Neural crest cell (in vitro differentiated cells): Measurements from ENCODE around the gene TRIM10. TPM values are rescaled to one million over a fixed set of nuclear protein-coding genes. Genes with fewer than 3 reads are reported as not detected.

ENCODE experiments used
- DNase-seq: peaks from one replicate; pipeline ENCODE4 v3.0.0; 2021; ENCODE audit warnings: low read depth, mixed read lengths, low spot score
- H3K27ac Mint-ChIP-seq: one replicate; pipeline ENCODE4 v1.8.0; 2021; ENCODE audit warnings: mild to moderate bottlenecking, mixed read lengths; ENCODE audit not compliant: unreplicated experiment
- H3K27me3 Mint-ChIP-seq: 2 replicates; pipeline ENCODE4 v1.8.0; 2021; ENCODE audit warnings: low read depth, mild to moderate bottlenecking, mixed read lengths
- H3K36me3 Mint-ChIP-seq: 2 replicates; pipeline ENCODE4 v1.8.0; 2021; ENCODE audit warnings: low read depth, mild to moderate bottlenecking, mixed read lengths
- H3K4me1 Mint-ChIP-seq: 2 replicates; pipeline ENCODE4 v1.8.0; 2021; ENCODE audit warnings: mixed read lengths
- H3K4me3 Mint-ChIP-seq: one replicate; pipeline ENCODE4 v1.8.0; 2021; ENCODE audit warnings: mild to moderate bottlenecking, mixed read lengths
- H3K9me3 Mint-ChIP-seq: 2 replicates; pipeline ENCODE4 v1.8.0; 2021; ENCODE audit warnings: mixed read lengths
- CTCF ChIP-seq: fragments of 200-600 bp; sonication (generic); conservative IDR thresholded peaks from 2 replicates; pipeline ENCODE4 v1.5.0; 2021; ENCODE audit warnings: antibody characterized with exemption, mild to moderate bottlenecking
- total RNA-seq: library from RNA; stranded (reverse); gene quantifications from 2 replicates; pipeline ENCODE4 v1.2.1, GENCODE V29; 2021

TRIM10 gene
- total RNA-seq, 1 donor from 2014 or later: not detected

- Mint-ChIP-seq H3K36me3 (no peaks in the 10 kb centered on the region), H3K4me1 (peaks cover 34% of the 10 kb centered on the region), H3K27ac (no peak overlapping the region), H3K27me3 (peaks cover 96% of the 10 kb centered on the region), H3K4me3 (peak overlapping the region; percentile 88), H3K9me3 (no peaks in the 10 kb centered on the region)
- no peak for DNase-seq
- TF ChIP-seq CTCF: no peak
Observed at GRCh38 chr6:30102414-30102969, 58.5 kb downstream of the TRIM10 start.

Other genes with a start within 250 kb of the TRIM10 start
- gene HLA-A, start 218.7 kb downstream of the TRIM10 start, total RNA-seq: 126 and 131 TPM in 2 replicates
- gene POLR1H, start 99.9 kb downstream of the TRIM10 start, total RNA-seq: 43.3 and 43.8 TPM in 2 replicates
- gene PPP1R11, start 94.0 kb downstream of the TRIM10 start, total RNA-seq: 35.6 and 38.1 TPM in 2 replicates
- not detected in 2 replicates for gene RNF39, start 85.4 kb downstream of the TRIM10 start, total RNA-seq
- gene TRIM31, start 48.1 kb downstream of the TRIM10 start, total RNA-seq: not detected in 2 replicates
- not detected in 2 replicates for gene TRIM40, start 25.1 kb downstream of the TRIM10 start, total RNA-seq
- gene TRIM15, start 2.3 kb upstream of the TRIM10 start, total RNA-seq: not detected in 2 replicates
- 36.2 and 36.5 TPM in 2 replicates for gene TRIM26, start 52.2 kb upstream of the TRIM10 start, total RNA-seq
- gene TRIM39, start 165.7 kb upstream of the TRIM10 start, total RNA-seq: 13.9 and 14.5 TPM in 2 replicates
- gene RPP21, start 183.9 kb upstream of the TRIM10 start, total RNA-seq: 60.6 and 64.8 TPM in 2 replicates